ENCODE data around the gene CASK. TPM values are rescaled to one million over a fixed set of nuclear protein-coding genes. Genes with fewer than 3 reads are reported as not detected.

Gene CASK
- total and polyA plus RNA-seq, 4 donors = 10.6 to 51.1 (median 26.0) TPM

DNA sequence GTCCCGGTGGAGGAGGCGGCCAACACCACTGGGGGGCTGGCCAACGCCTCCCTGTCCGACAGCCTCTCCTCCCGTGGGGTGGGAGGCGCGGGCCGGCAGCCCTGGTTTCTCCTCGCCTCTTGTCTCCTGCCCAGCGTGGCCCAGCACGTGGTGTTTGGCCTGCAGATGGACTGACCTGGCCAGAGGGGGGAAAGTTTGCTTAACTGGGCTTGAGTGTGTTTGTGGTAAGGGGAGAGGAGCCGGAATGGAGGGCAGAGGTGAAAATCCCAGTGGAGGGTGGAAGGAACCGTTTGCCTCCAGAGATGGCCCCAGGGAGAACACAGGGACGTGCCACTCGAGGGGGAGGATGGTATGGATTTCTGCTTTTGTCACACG is 448.6 kb downstream of the CASK start:
- Histone ChIP-seq H3K9me3 (ENCODE audit: control insufficient read depth, low read length) (no peaks in the 10 kb centered on the region), H3K27me3 (ENCODE audit: control insufficient read depth in 1 of 2, insufficient read depth in 2 of 2, low read length in 1 of 2) (no peaks in the 10 kb centered on the region), H3K36me3 (ENCODE audit: control insufficient read depth in 1 of 2, insufficient read depth in 2 of 2, low read length in 1 of 2) (no peaks in the 10 kb centered on the region), H3K4me1 (ENCODE audit: control insufficient read depth in 1 of 2, insufficient read depth in 2 of 2, low read length in 2 of 2) (peaks cover 0 to 2% of the 10 kb centered on the region in 2 donors), H3K4me3 (ENCODE audit: low read length in 2 of 2) (no peak overlapping the region), H3K27ac (ENCODE audit: low read depth in 1 of 2, low read length in 2 of 2) (no peak overlapping the region)
- DNase-seq = no peak
- no peak for ATAC-seq (ENCODE audit: low FRiP score)
- WGBS, 2 donors = 81 to 92% methylated on average over 14 to 16 of the region's 16 CpGs
- intact Hi-C loops (cut with DNase I) = no loop called here

DNA sequence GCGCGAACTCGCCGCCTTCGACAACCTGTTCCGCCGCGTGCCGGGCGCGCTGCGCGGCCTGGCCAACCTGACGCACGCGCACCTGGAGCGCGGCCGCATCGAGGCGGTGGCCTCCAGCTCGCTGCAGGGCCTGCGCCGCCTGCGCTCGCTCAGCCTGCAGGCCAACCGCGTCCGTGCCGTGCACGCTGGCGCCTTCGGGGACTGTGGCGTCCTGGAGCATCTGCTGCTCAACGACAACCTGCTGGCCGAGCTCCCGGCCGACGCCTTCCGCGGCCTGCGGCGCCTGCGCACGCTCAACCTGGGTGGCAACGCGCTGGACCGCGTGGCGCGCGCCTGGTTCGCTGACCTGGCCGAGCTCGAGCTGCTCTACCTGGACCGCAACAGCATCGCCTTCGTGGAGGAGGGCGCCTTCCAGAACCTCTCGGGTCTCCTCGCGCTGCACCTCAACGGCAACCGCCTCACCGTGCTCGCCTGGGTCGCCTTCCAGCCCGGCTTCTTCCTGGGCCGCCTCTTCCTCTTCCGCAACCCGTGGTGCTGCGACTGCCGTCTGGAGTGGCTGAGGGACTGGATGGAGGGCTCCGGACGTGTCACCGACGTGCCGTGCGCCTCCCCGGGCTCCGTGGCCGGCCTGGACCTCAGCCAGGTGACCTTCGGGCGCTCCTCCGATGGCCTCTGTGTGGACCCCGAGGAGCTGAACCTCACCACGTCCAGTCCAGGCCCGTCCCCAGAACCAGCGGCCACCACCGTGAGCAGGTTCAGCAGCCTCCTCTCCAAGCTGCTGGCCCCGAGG is 449.2 kb downstream of the CASK start:
- H3K36me3 ChIP-seq (ENCODE audit: control insufficient read depth in 1 of 2, insufficient read depth in 2 of 2, low read length in 1 of 2) = no peaks in the 10 kb centered on the region
- ATAC-seq (ENCODE audit: low FRiP score) (no peak), DNase-seq (no peak)
- H3K4me1 ChIP-seq (ENCODE audit: control insufficient read depth in 1 of 2, insufficient read depth in 2 of 2, low read length in 2 of 2) = peaks cover 0 to 2% of the 10 kb centered on the region in 2 donors
- H3K4me3 ChIP-seq (ENCODE audit: low read length in 2 of 2) = no peak overlapping the region
- intact Hi-C loops (cut with DNase I) = no loop called here
- H3K9me3 ChIP-seq (ENCODE audit: control insufficient read depth, low read length) = no peaks in the 10 kb centered on the region
- no peaks in the 10 kb centered on the region for H3K27me3 ChIP-seq (ENCODE audit: control insufficient read depth in 1 of 2, insufficient read depth in 2 of 2, low read length in 1 of 2)
- WGBS, 2 donors = 90 to 94% methylated on average over 91 of the region's 91 CpGs
- no peak overlapping the region for H3K27ac ChIP-seq (ENCODE audit: low read depth in 1 of 2, low read length in 2 of 2)

DNA sequence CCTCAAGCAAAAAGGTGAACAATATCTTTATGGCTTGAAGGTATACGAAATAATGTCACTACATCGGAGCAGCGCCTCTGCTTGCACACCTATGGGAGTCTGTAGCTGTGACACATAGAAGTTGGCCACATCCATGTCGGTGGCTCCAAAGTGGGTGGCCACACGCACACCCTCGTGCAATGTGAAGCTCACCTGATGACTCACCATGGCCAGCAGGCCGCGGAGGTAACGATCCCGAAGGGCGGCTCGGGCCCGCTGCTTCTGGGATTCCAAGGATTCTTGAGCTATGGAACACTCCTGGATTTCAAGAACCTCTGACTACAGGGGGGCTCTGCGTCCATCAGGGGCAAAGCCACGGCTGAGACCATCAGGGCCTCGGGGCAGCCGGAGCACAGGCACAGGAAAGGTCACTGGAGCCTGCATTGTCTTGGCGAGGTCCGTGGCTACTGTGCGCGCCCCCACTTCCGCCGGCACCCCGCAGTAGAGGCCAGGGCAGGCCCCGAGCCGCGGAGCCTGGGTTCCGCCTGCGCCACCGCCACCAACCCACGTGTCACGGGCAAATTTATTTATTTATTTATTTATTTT is 451.0 kb downstream of the CASK start:
- no peaks in the 10 kb centered on the region for H3K9me3 ChIP-seq (ENCODE audit: control insufficient read depth, low read length)
- no peak for DNase-seq
- H3K27me3 ChIP-seq (ENCODE audit: control insufficient read depth in 1 of 2, insufficient read depth in 2 of 2, low read length in 1 of 2) = no peaks in the 10 kb centered on the region
- no peak overlapping the region for H3K27ac ChIP-seq (ENCODE audit: low read depth in 1 of 2, low read length in 2 of 2)
- no peaks in the 10 kb centered on the region for H3K4me1 ChIP-seq (ENCODE audit: control insufficient read depth in 1 of 2, insufficient read depth in 2 of 2, low read length in 2 of 2)
- ATAC-seq (ENCODE audit: low FRiP score) = peak; percentile 11
- no peak overlapping the region for H3K4me3 ChIP-seq (ENCODE audit: low read length in 2 of 2)
- WGBS, 2 donors = 95 to 97% methylated on average over 32 of the region's 32 CpGs
- no peaks in the 10 kb centered on the region for H3K36me3 ChIP-seq (ENCODE audit: control insufficient read depth in 1 of 2, insufficient read depth in 2 of 2, low read length in 1 of 2)
- intact Hi-C loops (cut with DNase I) = no loop called here

DNA sequence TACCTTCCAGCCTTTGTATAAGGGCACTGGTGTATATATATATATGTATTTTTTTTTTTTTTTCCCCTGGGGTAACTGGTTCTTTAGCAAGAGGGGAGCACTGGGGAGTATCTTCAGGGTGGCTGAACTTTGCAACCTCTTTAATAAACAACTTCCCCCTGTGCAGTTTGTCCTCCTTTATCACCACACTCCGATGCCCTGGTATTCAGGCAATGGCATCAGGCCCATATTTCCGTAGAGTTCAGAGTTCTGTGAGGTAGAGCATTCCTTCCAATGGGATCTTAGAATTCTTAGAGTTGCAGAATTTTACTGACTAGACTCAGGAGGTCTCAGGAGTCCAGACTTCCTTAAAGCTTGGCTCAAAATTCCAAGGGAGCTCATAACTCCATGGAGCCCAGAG is 451.6 kb downstream of the CASK start:
- Histone ChIP-seq H3K4me1 (ENCODE audit: control insufficient read depth in 1 of 2, insufficient read depth in 2 of 2, low read length in 2 of 2) (no peaks in the 10 kb centered on the region), H3K27me3 (ENCODE audit: control insufficient read depth in 1 of 2, insufficient read depth in 2 of 2, low read length in 1 of 2) (no peaks in the 10 kb centered on the region), H3K9me3 (ENCODE audit: control insufficient read depth, low read length) (no peaks in the 10 kb centered on the region), H3K4me3 (ENCODE audit: low read length in 2 of 2) (no peak overlapping the region), H3K27ac (ENCODE audit: low read depth in 1 of 2, low read length in 2 of 2) (no peak overlapping the region), H3K36me3 (ENCODE audit: control insufficient read depth in 1 of 2, insufficient read depth in 2 of 2, low read length in 1 of 2) (no peaks in the 10 kb centered on the region)
- no peak for DNase-seq
- intact Hi-C loops (cut with DNase I) = no loop called here
- 30 to 39% methylated on average over 2 of the region's 2 CpGs for WGBS, 2 donors
- ATAC-seq (ENCODE audit: low FRiP score) = no peak

DNA sequence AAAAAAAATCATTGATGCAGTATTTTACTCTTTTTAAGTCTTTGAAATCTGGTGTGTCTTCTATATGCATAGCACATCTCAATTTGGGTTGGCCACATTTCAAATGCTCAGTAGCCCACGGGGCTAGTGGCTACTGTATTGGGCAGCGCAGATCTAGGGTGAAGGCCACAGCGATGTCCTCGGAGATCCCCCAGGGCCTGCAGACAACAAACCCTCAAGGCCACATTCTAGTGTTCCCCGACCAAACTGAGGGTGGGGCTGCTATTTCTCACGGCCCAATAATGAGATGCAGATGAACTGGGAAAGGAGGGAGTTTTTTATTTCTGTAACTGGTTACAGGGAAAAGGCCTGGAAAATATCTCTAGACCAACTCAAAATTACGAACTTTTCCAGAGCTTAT is 452.6 kb downstream of the CASK start:
- no peaks in the 10 kb centered on the region for H3K4me1 ChIP-seq (ENCODE audit: control insufficient read depth in 1 of 2, insufficient read depth in 2 of 2, low read length in 2 of 2)
- H3K27me3 ChIP-seq (ENCODE audit: control insufficient read depth in 1 of 2, insufficient read depth in 2 of 2, low read length in 1 of 2) = no peaks in the 10 kb centered on the region
- no peak for DNase-seq
- H3K9me3 ChIP-seq (ENCODE audit: control insufficient read depth, low read length) = no peaks in the 10 kb centered on the region
- WGBS, 2 donors = 88 to 96% methylated on average over 7 of the region's 7 CpGs
- H3K36me3 ChIP-seq (ENCODE audit: control insufficient read depth in 1 of 2, insufficient read depth in 2 of 2, low read length in 1 of 2) = no peaks in the 10 kb centered on the region
- H3K4me3 ChIP-seq (ENCODE audit: low read length in 2 of 2) = no peak overlapping the region
- intact Hi-C loops (cut with DNase I) = no loop called here
- H3K27ac ChIP-seq (ENCODE audit: low read depth in 1 of 2, low read length in 2 of 2) = no peak overlapping the region
- ATAC-seq (ENCODE audit: low FRiP score) = no peak

DNA sequence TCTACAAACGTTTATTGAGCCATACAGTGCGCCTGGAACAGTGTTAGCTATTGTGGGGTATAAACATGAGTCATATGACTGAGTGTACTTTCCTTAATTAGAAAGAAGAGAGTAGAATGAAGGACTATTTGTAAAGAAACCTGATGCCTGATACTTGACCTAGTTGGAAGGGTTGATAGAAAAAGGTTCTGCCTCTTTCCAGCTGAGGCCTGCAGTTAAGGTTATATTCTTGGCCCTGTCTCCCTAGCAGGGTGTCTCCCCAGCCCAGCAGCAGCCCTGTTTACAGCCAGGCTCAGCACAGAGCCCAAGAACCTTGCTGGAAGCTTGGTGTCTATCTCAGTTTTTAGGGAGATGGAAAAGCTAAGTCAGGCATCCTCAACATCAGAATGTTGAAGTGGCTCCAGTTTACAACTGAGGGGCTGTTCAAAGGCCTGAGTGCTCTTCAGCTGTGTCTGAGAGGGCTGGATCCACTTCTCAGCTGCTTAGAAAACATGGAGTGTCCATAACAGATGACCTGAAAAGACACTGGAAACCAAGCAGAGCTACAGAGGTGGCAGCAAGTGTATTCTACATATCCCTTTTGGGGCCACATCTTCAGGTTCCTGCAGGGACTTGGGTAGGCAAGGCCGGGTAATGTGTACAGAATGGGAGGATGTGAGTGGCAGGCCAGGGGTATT is 454.6 kb downstream of the CASK start:
- ATAC-seq (ENCODE audit: low FRiP score) (no peak), DNase-seq (no peak)
- Histone ChIP-seq H3K27me3 (ENCODE audit: control insufficient read depth in 1 of 2, insufficient read depth in 2 of 2, low read length in 1 of 2) (no peaks in the 10 kb centered on the region), H3K36me3 (ENCODE audit: control insufficient read depth in 1 of 2, insufficient read depth in 2 of 2, low read length in 1 of 2) (no peaks in the 10 kb centered on the region), H3K9me3 (ENCODE audit: control insufficient read depth, low read length) (no peaks in the 10 kb centered on the region), H3K4me3 (ENCODE audit: low read length in 2 of 2) (no peak overlapping the region), H3K27ac (ENCODE audit: low read depth in 1 of 2, low read length in 2 of 2) (no peak overlapping the region), H3K4me1 (ENCODE audit: control insufficient read depth in 1 of 2, insufficient read depth in 2 of 2, low read length in 2 of 2) (no peaks in the 10 kb centered on the region)
- 43 to 50% methylated on average over 3 of the region's 3 CpGs for WGBS, 2 donors
- intact Hi-C loops (cut with DNase I) = no loop called here

Other genes starting within 250 kb of the CASK start
- gene GPR34, start 234.6 kb downstream of the CASK start, total RNA-seq = 10 to 100 TPM; 18.3 to 22.7 TPM
- gene GPR34, start 234.6 kb downstream of the CASK start, polyA plus RNA-seq = 10 to 100 TPM in 1 of 2 donors, 1 to 10 TPM in 1; 4.4 to 36.2 TPM
- gene GPR82, start 199.4 kb downstream of the CASK start, total RNA-seq = under 1 TPM; 0.29 to 0.45 TPM
- gene GPR82, start 199.4 kb downstream of the CASK start, polyA plus RNA-seq = under 1 TPM; 0.20 to 0.88 TPM

Data from aorta (tissue), 5 donors.